Upper lobe of left lung (tissue), 4 donors: ENCODE data around the gene SLC35E4.

Experiments
- CTCF ChIP-seq, 6 experiments: fragments of 450-650 bp in 4 of 6; fragments of 200-600 bp in 2 of 6; sonication (generic) in 2 of 6; IDR thresholded peaks; one replicate each; pipeline ENCODE4 v1.5.1; 2016 to 2019; ENCODE audit warnings: antibody characterized with exemption in 6 of 6
- POLR2A ChIP-seq, 4 donors: fragments of 450-650 bp; IDR thresholded peaks; one replicate each; pipeline ENCODE4 v1.5.1; 2016 to 2017; ENCODE audit warnings: antibody characterized with exemption in 4 of 4, mild to moderate bottlenecking in 2 of 4

GRCh38 chr22:30634471-30635233 is 929 bp upstream of the SLC35E4 start:
- TF ChIP-seq CTCF (IDR thresholded peaks at IDR 0.05) (peak; percentile 92 to 97 (median 96)), POLR2A (IDR thresholded peaks at IDR 0.05) (peak in 1 of 4 donors; percentile 8)
